Natural killer cell (primary cell): ENCODE data around the gene DGKB. TPM values are rescaled to one million over a fixed set of nuclear protein-coding genes. Genes with fewer than 3 reads are reported as not detected.

Source experiments
- ATAC-seq, 3 donors: fragments of 150-1000 bp in 2 of 3; fragments of 200-7000 bp in 1 of 3; cut with Tn5 transposase; 1 replicate in 1 of 3; 2 replicates in 2 of 3; pipeline ENCODE4 v1.10.0; 2021; ENCODE audit warnings: mild to moderate bottlenecking in 2 of 3, moderate library complexity in 2 of 3
- DNase-seq, 2 donors: peaks; one replicate each; pipeline versions ENCODE4 v3.0.0 to v3.0.0-alpha.2; 2013 to 2021; ENCODE audit warnings: mixed read lengths in 1 of 2
- H3K27ac ChIP-seq: one replicate; pipeline ENCODE4 v1.5.1; 2013; ENCODE audit warnings: mild to moderate bottlenecking, low read length
- H3K27me3 ChIP-seq: one replicate; pipeline ENCODE4 v1.6.1; 2013; ENCODE audit warnings: low read length; ENCODE audit not compliant: control insufficient read depth, insufficient read depth
- H3K36me3 ChIP-seq: one replicate; pipeline ENCODE4 v1.6.1; 2013; ENCODE audit warnings: low read length; ENCODE audit not compliant: control insufficient read depth, insufficient read depth
- H3K4me1 ChIP-seq: one replicate; pipeline ENCODE4 v1.6.1; 2013; ENCODE audit warnings: low read length; ENCODE audit not compliant: control insufficient read depth, insufficient read depth
- H3K4me3 ChIP-seq: one replicate; pipeline ENCODE4 v1.5.1; 2013; ENCODE audit warnings: low read length
- H3K9me3 ChIP-seq: one replicate; pipeline ENCODE4 v1.6.1; 2013; ENCODE audit warnings: low read length; ENCODE audit not compliant: control insufficient read depth, insufficient read depth
- H3K27ac Mint-ChIP-seq, 2 donors: one replicate each; pipeline ENCODE4 v1.8.0; 2022; ENCODE audit warnings: mild to moderate bottlenecking in 2 of 2, mixed read lengths in 2 of 2, moderate library complexity in 1 of 2
- H3K27me3 Mint-ChIP-seq, 2 donors: one replicate each; pipeline ENCODE4 v1.8.0; 2022; ENCODE audit warnings: low read depth in 2 of 2, mixed read lengths in 2 of 2
- H3K36me3 Mint-ChIP-seq: one replicate; pipeline ENCODE4 v1.8.0; 2022; ENCODE audit warnings: mixed read lengths
- H3K4me1 Mint-ChIP-seq, 2 donors: one replicate each; pipeline ENCODE4 v1.8.0; 2022; ENCODE audit warnings: mixed read lengths in 2 of 2
- H3K4me3 Mint-ChIP-seq: one replicate; pipeline ENCODE4 v1.8.0; 2022; ENCODE audit warnings: mild to moderate bottlenecking, moderate library complexity, mixed read lengths
- H3K9me3 Mint-ChIP-seq, 2 donors: one replicate each; pipeline ENCODE4 v1.8.0; 2022; ENCODE audit warnings: mixed read lengths in 2 of 2
- WGBS: methylation state at CpG from one replicate; pipeline ENCODE4 v1.1.7; 2013; ENCODE audit warnings: missing lambda C conversion rate; ENCODE audit not compliant: insufficient coverage; 5-methylcytosine and 5-hydroxymethylcytosine counted together
- intact Hi-C: fragments of 100-400 bp; cut with micrococcal nuclease; formaldehyde crosslinking; loops from one replicate; pipeline ENCODE4 v1.14.2; 2022
- total RNA-seq, 4 donors: library from RNA; stranded (reverse); fragments of 120-200 nt in 1 of 4; gene quantifications; one replicate each; pipeline versions ENCODE4 v1.2.3 to v1.2.4, GENCODE V29; 2013 to 2022
- TF ChIP-seq, protein P1 (sequence below): fragments of 200-600 bp; IDR thresholded peaks from one replicate; pipeline ENCODE4 v1.8.0; 2022; ENCODE audit warnings: antibody characterized with exemption

The DGKB gene
- total RNA-seq, 3 donors from 2014 or later (not counting 1 experiment from before 2014, with no cell fraction given): not detected

DNA sequence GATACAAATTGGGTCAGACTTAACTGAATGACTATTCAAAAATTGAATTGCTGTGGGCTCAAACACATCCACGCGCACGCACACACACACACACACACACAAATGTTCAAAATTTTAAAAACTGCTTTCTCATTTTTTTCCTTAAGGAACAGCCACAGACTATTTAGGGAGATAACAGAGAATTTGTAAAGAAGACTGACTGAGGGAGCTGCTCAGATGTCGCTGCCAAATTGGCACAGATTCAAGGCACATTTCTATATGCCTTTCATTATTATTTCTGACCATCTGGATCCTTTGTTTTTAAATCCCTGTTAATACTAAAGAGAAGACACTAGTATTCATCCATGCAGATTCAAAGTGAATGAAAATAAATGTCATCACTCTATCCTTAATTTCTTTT lies 154.8 kb downstream of the DGKB start:
- H3K27me3 Mint-ChIP-seq: no peaks in the 10 kb centered on the region
- no peaks in the 10 kb centered on the region for H3K36me3 Mint-ChIP-seq
- Histone ChIP-seq H3K27ac (no peak overlapping the region), H3K4me1 (no peaks in the 10 kb centered on the region), H3K9me3 (peaks cover 4% of the 10 kb centered on the region), H3K36me3 (no peaks in the 10 kb centered on the region), H3K27me3 (no peaks in the 10 kb centered on the region), H3K4me3 (no peak overlapping the region)
- no peak overlapping the region for H3K27ac Mint-ChIP-seq
- ATAC-seq: no peak
- no peak overlapping the region for H3K4me3 Mint-ChIP-seq
- TF ChIP-seq, protein P1, sequence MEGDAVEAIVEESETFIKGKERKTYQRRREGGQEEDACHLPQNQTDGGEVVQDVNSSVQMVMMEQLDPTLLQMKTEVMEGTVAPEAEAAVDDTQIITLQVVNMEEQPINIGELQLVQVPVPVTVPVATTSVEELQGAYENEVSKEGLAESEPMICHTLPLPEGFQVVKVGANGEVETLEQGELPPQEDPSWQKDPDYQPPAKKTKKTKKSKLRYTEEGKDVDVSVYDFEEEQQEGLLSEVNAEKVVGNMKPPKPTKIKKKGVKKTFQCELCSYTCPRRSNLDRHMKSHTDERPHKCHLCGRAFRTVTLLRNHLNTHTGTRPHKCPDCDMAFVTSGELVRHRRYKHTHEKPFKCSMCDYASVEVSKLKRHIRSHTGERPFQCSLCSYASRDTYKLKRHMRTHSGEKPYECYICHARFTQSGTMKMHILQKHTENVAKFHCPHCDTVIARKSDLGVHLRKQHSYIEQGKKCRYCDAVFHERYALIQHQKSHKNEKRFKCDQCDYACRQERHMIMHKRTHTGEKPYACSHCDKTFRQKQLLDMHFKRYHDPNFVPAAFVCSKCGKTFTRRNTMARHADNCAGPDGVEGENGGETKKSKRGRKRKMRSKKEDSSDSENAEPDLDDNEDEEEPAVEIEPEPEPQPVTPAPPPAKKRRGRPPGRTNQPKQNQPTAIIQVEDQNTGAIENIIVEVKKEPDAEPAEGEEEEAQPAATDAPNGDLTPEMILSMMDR: no peak
- DNase-seq: no peak
- intact Hi-C loops: no loop called here
- WGBS: 72% methylated on average over 4 of the region's 4 CpGs
- H3K4me1 Mint-ChIP-seq: no peaks in the 10 kb centered on the region
- peaks cover 10 to 15% of the 10 kb centered on the region in 2 donors for H3K9me3 Mint-ChIP-seq

DNA sequence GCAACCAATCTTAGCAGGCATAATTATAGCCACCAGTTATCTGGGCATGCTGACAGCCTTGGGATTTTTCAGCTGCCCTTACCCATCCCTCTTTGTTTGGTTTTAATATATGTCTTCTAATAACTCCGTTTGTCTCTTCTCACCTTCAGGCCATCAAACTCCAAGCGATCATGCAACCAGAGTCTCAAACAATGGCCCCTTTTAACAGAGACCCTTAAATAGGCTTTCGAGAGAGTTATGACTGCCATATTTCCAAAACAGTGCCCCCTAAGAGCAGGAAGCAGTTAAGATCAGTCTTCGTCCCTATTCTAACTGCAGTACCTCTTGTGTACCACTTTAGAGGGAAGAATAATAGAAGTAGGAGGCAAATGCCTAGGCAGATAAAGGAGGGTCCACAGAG lies 157.5 kb downstream of the DGKB start:
- WGBS: 76% methylated on average over 4 of the region's 4 CpGs
- TF ChIP-seq, protein P1: no peak
- no peaks in the 10 kb centered on the region for H3K27me3 Mint-ChIP-seq
- no peaks in the 10 kb centered on the region for H3K4me1 Mint-ChIP-seq
- peaks cover 8 to 14% of the 10 kb centered on the region in 2 donors for H3K9me3 Mint-ChIP-seq
- Histone ChIP-seq H3K27ac (no peak overlapping the region), H3K4me3 (no peak overlapping the region), H3K27me3 (no peaks in the 10 kb centered on the region), H3K9me3 (peaks cover 11% of the 10 kb centered on the region), H3K4me1 (no peaks in the 10 kb centered on the region), H3K36me3 (no peaks in the 10 kb centered on the region)
- H3K4me3 Mint-ChIP-seq: no peak overlapping the region
- H3K27ac Mint-ChIP-seq: no peak overlapping the region
- no peaks in the 10 kb centered on the region for H3K36me3 Mint-ChIP-seq
- intact Hi-C loops: no loop called here
- ATAC-seq: no peak
- DNase-seq: no peak

DNA sequence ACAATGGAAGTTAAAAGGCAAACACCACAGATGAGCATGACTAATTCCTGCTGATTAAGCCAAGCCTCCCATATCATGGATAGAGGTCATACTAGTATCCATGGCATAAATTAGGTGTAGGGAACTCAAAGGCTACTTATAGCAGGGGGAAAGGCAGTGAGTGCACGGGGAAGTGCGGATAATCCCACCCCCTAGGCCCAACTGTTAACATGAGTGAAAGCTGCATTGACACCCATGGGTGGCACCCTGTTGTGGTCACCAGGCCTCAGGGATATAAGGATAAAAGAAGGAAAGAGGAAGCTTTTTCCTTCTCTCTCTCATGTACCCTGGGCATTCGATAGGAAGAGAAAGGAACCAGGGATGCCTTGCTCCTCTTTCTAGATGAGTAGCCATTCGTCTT lies 161.9 kb downstream of the DGKB start:
- no peak for DNase-seq
- H3K4me3 ChIP-seq: no peak overlapping the region
- peaks cover 14% of the 10 kb centered on the region for H3K9me3 ChIP-seq
- no peak overlapping the region for H3K27ac ChIP-seq
- no peaks in the 10 kb centered on the region for H3K36me3 ChIP-seq
- H3K4me1 Mint-ChIP-seq: no peaks in the 10 kb centered on the region
- no peaks in the 10 kb centered on the region for H3K36me3 Mint-ChIP-seq
- no peak overlapping the region for H3K4me3 Mint-ChIP-seq
- TF ChIP-seq, protein P1: no peak
- H3K4me1 ChIP-seq: no peaks in the 10 kb centered on the region
- intact Hi-C loops: no loop called here
- H3K27ac Mint-ChIP-seq: no peak overlapping the region
- peaks cover 5 to 21% of the 10 kb centered on the region in 2 donors for H3K9me3 Mint-ChIP-seq
- H3K27me3 ChIP-seq: no peaks in the 10 kb centered on the region
- no peak for ATAC-seq
- WGBS: 88% methylated on average over 4 of the region's 4 CpGs
- H3K27me3 Mint-ChIP-seq: no peaks in the 10 kb centered on the region

DNA sequence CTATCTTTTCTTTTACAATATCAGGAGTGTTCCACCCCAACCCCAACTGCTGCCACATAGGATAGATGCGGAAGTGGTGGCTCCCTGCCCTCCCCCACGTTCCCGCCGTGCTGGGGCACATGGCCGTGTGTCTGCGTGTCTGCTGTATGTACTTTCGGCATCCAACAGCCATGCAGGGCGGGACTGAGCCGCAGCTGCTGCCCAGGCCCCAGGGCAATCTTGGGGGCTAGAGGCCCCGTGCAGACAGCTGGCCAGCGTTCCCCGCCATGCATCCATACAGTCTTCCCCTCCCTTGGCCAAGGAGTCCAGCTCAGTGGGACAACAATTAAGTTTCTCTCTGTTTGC lies 162.7 kb downstream of the DGKB start:
- no peak overlapping the region for H3K4me3 Mint-ChIP-seq
- no peak for ATAC-seq
- WGBS: 95% methylated on average over 12 of the region's 12 CpGs

More for the DNA sequence above, 162.7 kb downstream of the DGKB start:
- Mint-ChIP-seq H3K4me1 (no peaks in the 10 kb centered on the region), H3K27ac (no peak overlapping the region), H3K9me3 (peaks cover 5 to 21% of the 10 kb centered on the region in 2 donors), H3K27me3 (no peaks in the 10 kb centered on the region), H3K36me3 (no peaks in the 10 kb centered on the region)
- H3K36me3 ChIP-seq: no peaks in the 10 kb centered on the region
- H3K4me1 ChIP-seq: no peaks in the 10 kb centered on the region
- DNase-seq: no peak
- H3K27ac ChIP-seq: no peak overlapping the region
- H3K27me3 ChIP-seq: no peaks in the 10 kb centered on the region
- H3K4me3 ChIP-seq: no peak overlapping the region
- intact Hi-C loops: no loop called here
- H3K9me3 ChIP-seq: peaks cover 10% of the 10 kb centered on the region
- TF ChIP-seq, protein P1: no peak
